IPS-18c (cell line): ENCODE results near the gene BORCS5.
"Not testable (repeated sequence)": the region's sequence is repeated elsewhere in the genome, so short reads cannot be mapped to it uniquely, and the experiment has no call there.

Experiments
- H3K4me3 ChIP-seq: 2 replicates; pipeline ENCODE4 v1.7.0; 2013; ENCODE audit warnings: low read depth, mild to moderate bottlenecking, low read length, moderate library complexity; ENCODE audit not compliant: insufficient read depth
- H3K9me3 ChIP-seq: one replicate; pipeline ENCODE4 v1.6.1; 2013; ENCODE audit warnings: mild to moderate bottlenecking, low read length, moderate library complexity; ENCODE audit not compliant: control insufficient read depth, insufficient read depth

The BORCS5 gene

GRCh38 chr12:12349711-12350665 is 6.9 kb upstream of the BORCS5 start, which contains the start of gene MANSC1:
TSS of gene MANSC1 (minus strand) at chr12:12350242. CDS start at chr12:12343314, 6,928 bp downstream.
- H3K9me3 ChIP-seq: peaks cover 2% of the 10 kb centered on the region
- H3K4me3 ChIP-seq: peak within 1 kb of the TSS; percentile 76

- H3K9me3 ChIP-seq: no peaks in the 10 kb centered on the region
- no peak overlapping the region for H3K4me3 ChIP-seq
These were observed 5.9 kb upstream of the BORCS5 start for GRCh38 chr12:12350868-12351463.

GRCh38 chr12:12351468-12352185 is 5.3 kb upstream of the BORCS5 start:
- H3K4me3 ChIP-seq: not testable (repeated sequence)

GRCh38 chr12:12353276-12353675 is 3.6 kb upstream of the BORCS5 start:
- Histone ChIP-seq H3K4me3 (no peak overlapping the region), H3K9me3 (peaks cover 2% of the 10 kb centered on the region)

More at GRCh38 chr12:12351468-12352185, 5.3 kb upstream of the BORCS5 start:
- not testable (repeated sequence) for H3K9me3 ChIP-seq

GRCh38 chr12:12353807-12354206 is 3.1 kb upstream of the BORCS5 start:
- H3K9me3 ChIP-seq: peaks cover 2% of the 10 kb centered on the region
- H3K4me3 ChIP-seq: no peak overlapping the region

- Histone ChIP-seq H3K4me3 (peak overlapping the region; percentile 78), H3K9me3 (peaks cover 2% of the 10 kb centered on the region)
These were observed 397 bp upstream of the BORCS5 start for GRCh38 chr12:12356467-12356895.

- Histone ChIP-seq H3K9me3 (peaks cover 2% of the 10 kb centered on the region), H3K4me3 (peak overlapping the region; percentile 78)
These were observed 1.0 kb downstream of the BORCS5 start for GRCh38 chr12:12357719-12358461.

- Histone ChIP-seq H3K9me3 (peaks cover 2% of the 10 kb centered on the region), H3K4me3 (no peak overlapping the region)
These were observed 1.6 kb downstream of the BORCS5 start for GRCh38 chr12:12358528-12358927.

- Histone ChIP-seq H3K4me3 (no peak overlapping the region), H3K9me3 (no peaks in the 10 kb centered on the region)
These were observed 8.0 kb downstream of the BORCS5 start for GRCh38 chr12:12364787-12365445.

GRCh38 chr12:12365446-12365802 is 8.5 kb downstream of the BORCS5 start:
- H3K4me3 ChIP-seq: no peak overlapping the region
- H3K9me3 ChIP-seq: no peaks in the 10 kb centered on the region

- H3K4me3 ChIP-seq: no peak overlapping the region
These were observed 9.1 kb downstream of the BORCS5 start for GRCh38 chr12:12365931-12366431.

GRCh38 chr12:12366701-12367481 is 10.0 kb downstream of the BORCS5 start:
- no peak overlapping the region for H3K4me3 ChIP-seq
- H3K9me3 ChIP-seq: no peaks in the 10 kb centered on the region

More at GRCh38 chr12:12365931-12366431, 9.1 kb downstream of the BORCS5 start:
- H3K9me3 ChIP-seq: no peaks in the 10 kb centered on the region

- no peak overlapping the region for H3K4me3 ChIP-seq
- H3K9me3 ChIP-seq: no peaks in the 10 kb centered on the region
These were observed 10.7 kb downstream of the BORCS5 start for GRCh38 chr12:12367482-12367998.

- H3K4me3 ChIP-seq: no peak overlapping the region
- no peaks in the 10 kb centered on the region for H3K9me3 ChIP-seq
These were observed 16.3 kb downstream of the BORCS5 start for GRCh38 chr12:12372946-12373722.
